IPS-18a (cell line): ENCODE data around the gene PCSK7.
"Not testable (repeated sequence)": the region's sequence is repeated elsewhere in the genome, so short reads cannot be mapped to it uniquely, and the experiment has no call there.

Source experiments
- H3K27ac ChIP-seq: one replicate; pipeline ENCODE4 v1.5.1; 2013; ENCODE audit warnings: low read length
- H3K27me3 ChIP-seq: one replicate; pipeline ENCODE4 v1.6.1; 2013; ENCODE audit warnings: mild to moderate bottlenecking, low read length; ENCODE audit not compliant: control insufficient read depth, insufficient read depth
- H3K36me3 ChIP-seq: one replicate; pipeline ENCODE4 v1.6.1; 2013; ENCODE audit warnings: low read depth, low read length; ENCODE audit not compliant: control insufficient read depth
- H3K4me1 ChIP-seq: one replicate; pipeline ENCODE4 v1.6.1; 2013; ENCODE audit warnings: low read depth, low read length; ENCODE audit not compliant: control insufficient read depth
- H3K4me3 ChIP-seq: one replicate; pipeline ENCODE4 v1.5.1; 2013; ENCODE audit warnings: low read length
- H3K9ac ChIP-seq: one replicate; pipeline ENCODE4 v1.6.1; 2013; ENCODE audit warnings: mild to moderate bottlenecking, low read length, moderate library complexity
- H3K9me3 ChIP-seq: one replicate; pipeline ENCODE4 v1.6.1; 2013; ENCODE audit warnings: low read depth, low read length; ENCODE audit not compliant: control insufficient read depth

PCSK7 gene

GRCh38 chr11:117209351-117210125, 22.3 kb downstream of the PCSK7 start:
- H3K27me3 ChIP-seq, H3K9me3 ChIP-seq, H3K4me3 ChIP-seq, H3K9ac ChIP-seq, H3K27ac ChIP-seq, H3K36me3 ChIP-seq, H3K4me1 ChIP-seq: not testable (repeated sequence)

DNA sequence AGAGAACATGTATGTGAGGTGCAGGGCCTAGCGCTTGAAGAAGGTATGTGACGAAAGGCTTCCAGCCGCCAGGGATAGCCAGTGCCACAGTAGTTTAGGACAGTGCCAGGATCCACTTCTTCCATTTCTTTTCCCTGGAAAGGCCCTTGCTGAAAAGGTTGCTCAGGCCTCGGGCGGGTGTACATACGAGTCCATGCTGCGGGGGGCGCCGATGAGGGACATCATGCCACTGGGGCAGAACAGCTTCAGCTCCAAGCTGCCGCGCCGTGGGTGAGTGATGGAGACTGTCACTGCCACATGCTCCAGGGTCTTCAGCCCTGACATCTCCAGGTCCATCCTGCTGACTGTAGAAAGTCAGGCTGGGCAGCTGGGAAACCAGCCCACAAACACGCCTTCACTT, 23.2 kb downstream of the PCSK7 start:
- not testable (repeated sequence) for H3K9ac ChIP-seq, H3K27me3 ChIP-seq, H3K4me1 ChIP-seq, H3K4me3 ChIP-seq, H3K27ac ChIP-seq, H3K9me3 ChIP-seq
- peaks cover 18% of the 10 kb centered on the region for H3K36me3 ChIP-seq

DNA sequence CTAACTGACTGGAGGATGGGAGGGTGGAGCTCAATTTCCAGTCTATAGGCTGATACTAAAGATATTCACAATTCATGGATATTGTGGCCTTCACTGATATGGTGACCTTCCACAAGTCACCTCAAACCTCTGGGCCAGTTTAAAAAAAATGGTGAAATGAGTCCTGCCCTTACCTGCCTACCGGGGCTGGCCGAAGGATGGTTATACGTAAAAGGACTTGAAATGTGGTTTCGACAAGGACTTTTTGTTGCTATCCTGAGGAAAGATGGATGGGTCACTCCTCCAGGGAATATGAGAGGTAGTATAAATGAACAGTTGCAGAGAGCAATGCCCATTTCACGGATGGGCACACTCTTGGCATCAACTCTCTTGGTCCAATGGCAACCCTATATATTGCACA, 24.4 kb downstream of the PCSK7 start:
- H3K27me3 ChIP-seq, H3K9me3 ChIP-seq, H3K4me1 ChIP-seq, H3K27ac ChIP-seq, H3K9ac ChIP-seq, H3K4me3 ChIP-seq: not testable (repeated sequence)
- H3K36me3 ChIP-seq, result peaks cover 26% of the 10 kb centered on the region

GRCh38 chr11:117206859-117207258, 25.0 kb downstream of the PCSK7 start:
- not testable (repeated sequence) for H3K4me3 ChIP-seq, H3K27ac ChIP-seq, H3K4me1 ChIP-seq, H3K27me3 ChIP-seq, H3K9ac ChIP-seq, H3K9me3 ChIP-seq
- peaks cover 26% of the 10 kb centered on the region for H3K36me3 ChIP-seq

DNA sequence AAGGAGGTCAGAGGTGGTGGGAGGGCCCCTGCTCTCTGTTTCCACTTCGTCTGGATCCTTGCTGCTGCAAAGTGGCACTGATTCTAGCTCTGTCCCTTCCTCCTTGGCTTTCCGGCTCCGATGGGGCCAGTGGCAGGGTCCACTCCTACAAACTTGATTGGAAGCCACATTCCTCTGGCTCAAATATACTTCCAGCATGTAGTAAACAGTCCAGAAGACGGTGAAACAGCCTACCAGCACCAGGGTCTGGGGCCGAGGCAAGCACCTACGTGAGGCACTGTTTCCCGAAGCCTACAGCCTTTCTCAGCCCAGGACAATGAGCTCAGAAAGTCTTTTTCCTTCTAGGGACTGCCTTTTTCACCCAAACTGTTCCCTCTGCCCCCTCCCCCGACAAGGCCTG, 25.8 kb downstream of the PCSK7 start:
- H3K36me3 ChIP-seq, result peaks cover 26% of the 10 kb centered on the region
- not testable (repeated sequence) for H3K27me3 ChIP-seq, H3K9me3 ChIP-seq, H3K4me1 ChIP-seq, H3K9ac ChIP-seq, H3K27ac ChIP-seq, H3K4me3 ChIP-seq

- peaks cover 26% of the 10 kb centered on the region for H3K36me3 ChIP-seq
- no peaks in the 10 kb centered on the region for H3K27me3 ChIP-seq
- H3K4me1 ChIP-seq, result peaks cover 9% of the 10 kb centered on the region
- no peak overlapping the region for H3K9ac ChIP-seq
- H3K9me3 ChIP-seq, result no peaks in the 10 kb centered on the region
- H3K4me3 ChIP-seq, result no peak overlapping the region
- no peak overlapping the region for H3K27ac ChIP-seq
Measured at GRCh38 chr11:117205211-117205818, 26.6 kb downstream of the PCSK7 start.

DNA sequence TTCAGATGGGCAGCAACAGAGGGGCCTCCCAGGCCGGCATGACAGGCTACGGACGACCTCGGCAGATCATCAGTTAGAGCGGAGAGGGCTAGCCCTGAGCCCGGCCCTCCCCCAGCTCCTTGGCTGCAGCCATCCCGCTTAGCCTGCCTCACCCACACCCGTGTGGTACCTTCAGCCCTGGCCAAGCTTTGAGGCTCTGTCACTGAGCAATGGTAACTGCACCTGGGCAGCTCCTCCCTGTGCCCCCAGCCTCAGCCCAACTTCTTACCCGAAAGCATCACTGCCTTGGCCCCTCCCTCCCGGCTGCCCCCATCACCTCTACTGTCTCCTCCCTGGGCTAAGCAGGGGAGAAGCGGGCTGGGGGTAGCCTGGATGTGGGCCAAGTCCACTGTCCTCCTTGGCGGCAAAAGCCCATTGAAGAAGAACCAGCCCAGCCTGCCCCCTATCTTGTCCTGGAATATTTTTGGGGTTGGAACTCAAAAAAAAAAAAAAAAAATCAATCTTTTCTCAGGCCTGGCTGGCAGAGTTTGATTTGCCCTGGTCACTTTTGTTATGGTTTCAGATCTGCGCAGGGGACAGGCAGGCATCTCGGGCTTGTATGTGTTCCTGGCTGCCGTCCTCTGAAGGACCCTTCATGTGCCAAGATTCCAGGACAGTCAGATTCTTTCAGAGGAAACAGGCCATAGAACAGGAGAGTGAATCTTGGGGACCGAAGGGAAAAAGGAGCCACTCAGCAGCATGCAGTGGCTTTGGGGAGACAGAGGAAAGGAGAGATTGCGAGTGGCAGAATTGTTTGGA, 27.4 kb downstream of the PCSK7 start:
- no peak overlapping the region for H3K9ac ChIP-seq
- peaks cover 26% of the 10 kb centered on the region for H3K36me3 ChIP-seq
- H3K4me1 ChIP-seq, result peaks cover 18% of the 10 kb centered on the region
- no peaks in the 10 kb centered on the region for H3K9me3 ChIP-seq
- H3K27me3 ChIP-seq, result no peaks in the 10 kb centered on the region
- no peak overlapping the region for H3K27ac ChIP-seq
- H3K4me3 ChIP-seq, result no peak overlapping the region

DNA sequence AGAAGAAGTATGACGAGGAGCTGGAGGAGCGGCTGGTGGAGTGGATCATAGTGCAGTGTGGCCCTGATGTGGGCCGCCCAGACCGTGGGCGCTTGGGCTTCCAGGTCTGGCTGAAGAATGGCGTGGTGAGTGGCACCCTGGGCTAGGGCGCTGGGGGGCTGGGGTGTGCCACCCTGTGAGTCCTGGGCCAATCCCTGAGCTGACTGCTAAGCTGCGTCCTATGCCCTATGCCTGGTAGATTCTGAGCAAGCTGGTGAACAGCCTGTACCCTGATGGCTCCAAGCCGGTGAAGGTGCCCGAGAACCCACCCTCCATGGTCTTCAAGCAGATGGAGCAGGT, 28.8 kb downstream of the PCSK7 start:
- no peak overlapping the region for H3K4me3 ChIP-seq
- no peak overlapping the region for H3K9ac ChIP-seq
- H3K27me3 ChIP-seq, result no peaks in the 10 kb centered on the region
- peaks cover 25% of the 10 kb centered on the region for H3K4me1 ChIP-seq
- peaks cover 26% of the 10 kb centered on the region for H3K36me3 ChIP-seq
- no peaks in the 10 kb centered on the region for H3K9me3 ChIP-seq
- no peak overlapping the region for H3K27ac ChIP-seq

DNA sequence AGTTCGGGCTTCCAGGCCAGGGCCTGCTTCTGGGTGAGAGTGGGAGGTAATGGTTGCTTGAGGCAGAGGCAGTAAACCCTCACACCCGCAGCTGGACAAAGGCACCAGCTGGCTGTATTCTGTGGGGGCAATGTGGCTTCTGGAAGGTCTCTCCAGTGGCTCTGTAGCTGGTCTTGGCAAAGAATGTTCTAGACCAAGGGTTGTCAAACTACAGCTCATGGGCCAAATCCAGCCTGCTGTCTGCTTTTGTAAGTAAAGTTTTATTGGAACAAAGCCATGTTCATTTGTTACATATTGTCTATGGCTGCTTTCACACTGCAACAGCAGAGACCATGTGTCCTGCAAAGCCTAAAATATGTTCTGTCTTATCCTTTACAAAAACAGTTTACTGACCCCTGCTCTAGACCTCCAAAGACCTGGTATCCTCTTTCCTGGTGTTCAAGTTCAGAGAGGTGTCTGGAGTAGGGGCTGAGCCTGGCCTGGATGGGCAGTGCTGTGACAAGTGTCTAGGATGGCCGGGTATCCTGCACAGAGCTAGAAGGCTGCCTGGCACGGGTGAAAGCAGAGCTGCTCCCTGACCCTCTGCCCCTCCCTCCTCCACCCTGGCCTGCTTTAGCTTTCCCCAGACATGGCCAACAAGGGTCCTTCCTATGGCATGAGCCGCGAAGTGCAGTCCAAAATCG, 29.3 kb downstream of the PCSK7 start:
- H3K4me1 ChIP-seq, result peaks cover 25% of the 10 kb centered on the region
- H3K9ac ChIP-seq, result no peak overlapping the region
- H3K4me3 ChIP-seq, result no peak overlapping the region
- H3K27ac ChIP-seq, result no peak overlapping the region
- peaks cover 26% of the 10 kb centered on the region for H3K36me3 ChIP-seq
- H3K27me3 ChIP-seq, result no peaks in the 10 kb centered on the region
- no peaks in the 10 kb centered on the region for H3K9me3 ChIP-seq

- Histone ChIP-seq H3K4me1 (peaks cover 25% of the 10 kb centered on the region), H3K9me3 (no peaks in the 10 kb centered on the region), H3K9ac (no peak overlapping the region), H3K27ac (no peak overlapping the region), H3K27me3 (no peaks in the 10 kb centered on the region), H3K36me3 (peaks cover 26% of the 10 kb centered on the region), H3K4me3 (no peak overlapping the region)
Measured at GRCh38 chr11:117201658-117202305, 30.1 kb downstream of the PCSK7 start.
